HepG2 (cell line): ENCODE data around the gene UGT1A8. TPM values are rescaled to one million over a fixed set of nuclear protein-coding genes. Genes with fewer than 3 reads are reported as not detected.
A peak's percentile ranks its signal among the peaks of the same experiment; 100 is the strongest.

Source experiments
- ATAC-seq: fragments of 200-7000 bp; cut with Tn5 transposase; 3 replicates; pipeline ENCODE4 v1.9.1; 2020; ENCODE audit warnings: mild to moderate bottlenecking, moderate library complexity
- BruUV-seq: library from RNA; stranded (reverse); fragments of 400-500 nt; replicated peaks from 2 replicates; lab custom pipeline; 2021; lab: Mats Ljungman, UMichigan
- CTCF ChIA-PET: fragments of 300-600 bp; formaldehyde crosslinking; extraction: SDS; loops from one replicate; lab custom pipeline; 2021; ENCODE audit warnings: low total read pairs, inconsistent platforms, low intra/inter-chr PET ratio; lab: Yijun Ruan, JAX
- POLR2A ChIA-PET: fragments of 350-600 bp; sonication (Branson Sonifier 250); formaldehyde crosslinking; loops from one replicate; lab custom pipeline; 2020; ENCODE audit warnings: antibody characterized with exemption, inconsistent platforms; lab: Yijun Ruan, JAX
- DNase-seq: peaks from one replicate; pipeline ENCODE4 v3.0.0-alpha.2; 2015; ENCODE audit warnings: low spot score
- FAIRE-seq: peaks from 3 replicates; lab custom pipeline; 2011; peaks lifted over from hg19 to GRCh38; lab: Jason Lieb, UNC
- H2AFZ ChIP-seq: one replicate; pipeline ENCODE4 v1.6.1; 2011; ENCODE audit warnings: low read length, inconsistent platforms
- H3K27ac ChIP-seq: fragments of 300-600 bp; 3 replicates; pipeline ENCODE4 v1.8.0; 2011; ENCODE audit warnings: mixed run types, mild to moderate bottlenecking, mixed read lengths, low read length, inconsistent platforms; ENCODE audit not compliant: insufficient read depth; ENCODE audit errors: extremely low read length
- H3K27me3 ChIP-seq, 2 experiments: fragments of 200-600 bp in 1 of 2; 2 replicates in 1 of 2; 3 replicates in 1 of 2; pipeline versions ENCODE4 v1.6.0 to v1.8.0; 2011; ENCODE audit warnings: low read length in 2 of 2, mild to moderate bottlenecking in 2 of 2, moderate library complexity in 2 of 2, inconsistent platforms in 1 of 2; ENCODE audit not compliant: insufficient read depth in 2 of 2, control insufficient read depth in 1 of 2
- H3K36me3 ChIP-seq, 2 experiments: fragments of 200-600 bp in 1 of 2; replicated peaks in 1 of 2; 2 replicates in 1 of 2; 3 replicates in 1 of 2; pipeline versions ENCODE4 v1.5.1 to v1.8.0; 2011; ENCODE audit warnings: low read length in 2 of 2, inconsistent platforms in 1 of 2; ENCODE audit not compliant: insufficient read depth in 2 of 2, control insufficient read depth in 1 of 2
- H3K4me1 ChIP-seq: 2 replicates; pipeline ENCODE4 v1.5.1; 2012; ENCODE audit warnings: low read length, inconsistent platforms; ENCODE audit not compliant: insufficient read depth
- H3K4me2 ChIP-seq: 2 replicates; pipeline ENCODE4 v1.6.0; 2011; ENCODE audit warnings: low read depth, low read length, inconsistent platforms
- H3K4me3 ChIP-seq, 3 experiments: fragments of 200-600 bp in 1 of 3; sonication (generic), shearing (Covaris generic) in 1 of 3; replicated peaks in 1 of 3; 2 replicates each; pipeline ENCODE4 v1.5.1; 2011 to 2016; ENCODE audit warnings: low read length in 3 of 3, inconsistent platforms in 2 of 3, low read depth in 2 of 3, mild to moderate bottlenecking in 2 of 3, control low read depth in 1 of 3, mixed read lengths in 1 of 3; ENCODE audit not compliant: insufficient read depth in 1 of 3
- H3K79me2 ChIP-seq: one replicate; pipeline ENCODE4 v1.6.1; 2011; ENCODE audit warnings: low read length, inconsistent platforms; ENCODE audit not compliant: insufficient read depth
- H3K9ac ChIP-seq: 2 replicates; pipeline ENCODE4 v1.6.0; 2011; ENCODE audit warnings: mild to moderate bottlenecking, low read depth, low read length, inconsistent platforms; ENCODE audit not compliant: insufficient read depth
- H3K9me3 ChIP-seq: 2 replicates; pipeline ENCODE4 v1.5.1; 2012; ENCODE audit warnings: mild to moderate bottlenecking, low read length
- H4K20me1 ChIP-seq: 2 replicates; pipeline ENCODE4 v1.6.0; 2011; ENCODE audit warnings: inconsistent platforms, mild to moderate bottlenecking, low read length, moderate library complexity; ENCODE audit not compliant: insufficient read depth
- JUND ChIP-seq: sonication (generic); formaldehyde crosslinking; IDR thresholded peaks from 2 replicates; pipeline ENCODE4 v1.8.0; 2022; ENCODE audit warnings: mild to moderate bottlenecking, missing genetic modification reagents
- MAFK ChIP-seq, 2 experiments: IDR thresholded peaks in 1 of 2; conservative IDR thresholded peaks in 1 of 2; 2 replicates each; pipeline ENCODE4 v1.6.1; 2011; ENCODE audit warnings: improper control_type of control experiment in 2 of 2, low read length in 2 of 2
- NFYC ChIP-seq: IDR thresholded peaks from 2 replicates; pipeline ENCODE4 v1.6.1; 2016; ENCODE audit warnings: missing genetic modification reagents, missing compliant biosample characterization
- ZNF350 ChIP-seq: sonication (generic); formaldehyde crosslinking; IDR thresholded peaks from 2 replicates; pipeline ENCODE4 v1.4.0; 2020; ENCODE audit warnings: mild to moderate bottlenecking, low read depth, missing genetic modification reagents, borderline replicate concordance
- ZSCAN30 ChIP-seq: sonication (generic); formaldehyde crosslinking; IDR thresholded peaks from 2 replicates; pipeline ENCODE4 v1.5.0; 2020; ENCODE audit warnings: mild to moderate bottlenecking, missing genetic modification reagents
- WGBS: methylation state at CpG from one replicate; pipeline ENCODE4 v1.1.6; 2017; ENCODE audit warnings: low lambda C conversion rate; 5-methylcytosine and 5-hydroxymethylcytosine counted together
- in situ Hi-C: cut with HindIII; loops from 2 replicates; pipeline ENCODE4 v1.10.0; 2017; ENCODE audit warnings: low pct_unique_long_range_greater_than_20kb; ENCODE audit not compliant: extremely low pct_ligation_motif_present
- intact Hi-C: fragments of 100-400 bp; cut with micrococcal nuclease; formaldehyde crosslinking; loops from one replicate; pipeline ENCODE4 v1.10.0; 2022; ENCODE audit not compliant: unreplicated experiment
- polyA plus RNA-seq, 8 experiments: library from polyadenylated mRNA; depleted of rRNA in 3 of 8; stranded (reverse) in 7 of 8; unstranded in 1 of 8; fragments of >200 nt; fragmentation: Illumina TruSeq in 4 of 8; extraction: Trizol in 4 of 8; gene quantifications; 2 replicates each; pipeline versions ENCODE4 v1.2.1 to v1.2.3, GENCODE V29; 2011 to 2016; ENCODE audit warnings: low read depth in 4 of 8, missing spikeins in 1 of 8, mixed read lengths in 1 of 8; ENCODE audit not compliant: insufficient read depth in 1 of 8
- total RNA-seq, 5 experiments: library from RNA; depleted of rRNA; stranded (reverse); fragments of >200 nt; fragmentation: Illumina TruSeq; extraction: Trizol; gene quantifications; 2 replicates each; pipeline ENCODE4 v1.2.3, GENCODE V29; 2016; ENCODE audit warnings: low read depth in 1 of 5
- TF ChIP-seq, protein P1 (sequence below): sonication (generic); formaldehyde crosslinking; IDR thresholded peaks from 2 replicates; pipeline ENCODE4 v1.9.0; 2021; ENCODE audit warnings: missing genetic modification reagents, borderline replicate concordance
- TF ChIP-seq, protein P2 (sequence below): sonication (generic); formaldehyde crosslinking; IDR thresholded peaks from 2 replicates; pipeline ENCODE4 v1.4.0; 2020; ENCODE audit warnings: mild to moderate bottlenecking, missing genetic modification reagents
- TF ChIP-seq, protein P3 (sequence below): fragments of 450-650 bp; IDR thresholded peaks from 2 replicates; pipeline ENCODE4 v1.6.1; 2016
- TF ChIP-seq, protein P4 (sequence below): sonication (generic); formaldehyde crosslinking; IDR thresholded peaks from 2 replicates; pipeline ENCODE4 v1.9.0; 2021; ENCODE audit warnings: missing genetic modification reagents, borderline replicate concordance

Gene UGT1A8
- total and polyA plus RNA-seq, 2 of the 13 experiments (the other 11 are each of a cell fraction or from before 2014, with no cell fraction given), result not detected

DNA sequence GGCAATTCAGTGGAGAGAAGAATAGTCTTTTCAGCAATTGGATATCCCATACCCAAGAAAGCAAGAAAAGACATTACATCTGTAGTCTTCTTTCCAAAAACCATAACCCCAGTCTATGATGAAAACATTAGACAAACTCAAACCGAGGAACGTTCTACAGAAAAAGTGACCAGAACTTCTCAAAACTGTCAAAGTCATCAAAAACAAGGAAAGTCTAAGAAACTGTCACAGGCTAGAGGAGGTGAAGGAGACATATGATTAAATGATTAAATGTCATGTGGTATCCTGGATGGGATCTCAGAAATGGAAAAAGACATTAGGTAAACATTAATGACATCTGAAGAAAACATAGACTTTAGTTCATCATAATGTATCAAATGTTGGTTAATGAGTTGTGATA is 46.0 kb upstream of the UGT1A8 start:
- BruUV-seq, result no TSS peak
- DNase-seq, result no peak
- H3K9me3 ChIP-seq, result no peaks in the 10 kb centered on the region
- TF ChIP-seq, protein P1, sequence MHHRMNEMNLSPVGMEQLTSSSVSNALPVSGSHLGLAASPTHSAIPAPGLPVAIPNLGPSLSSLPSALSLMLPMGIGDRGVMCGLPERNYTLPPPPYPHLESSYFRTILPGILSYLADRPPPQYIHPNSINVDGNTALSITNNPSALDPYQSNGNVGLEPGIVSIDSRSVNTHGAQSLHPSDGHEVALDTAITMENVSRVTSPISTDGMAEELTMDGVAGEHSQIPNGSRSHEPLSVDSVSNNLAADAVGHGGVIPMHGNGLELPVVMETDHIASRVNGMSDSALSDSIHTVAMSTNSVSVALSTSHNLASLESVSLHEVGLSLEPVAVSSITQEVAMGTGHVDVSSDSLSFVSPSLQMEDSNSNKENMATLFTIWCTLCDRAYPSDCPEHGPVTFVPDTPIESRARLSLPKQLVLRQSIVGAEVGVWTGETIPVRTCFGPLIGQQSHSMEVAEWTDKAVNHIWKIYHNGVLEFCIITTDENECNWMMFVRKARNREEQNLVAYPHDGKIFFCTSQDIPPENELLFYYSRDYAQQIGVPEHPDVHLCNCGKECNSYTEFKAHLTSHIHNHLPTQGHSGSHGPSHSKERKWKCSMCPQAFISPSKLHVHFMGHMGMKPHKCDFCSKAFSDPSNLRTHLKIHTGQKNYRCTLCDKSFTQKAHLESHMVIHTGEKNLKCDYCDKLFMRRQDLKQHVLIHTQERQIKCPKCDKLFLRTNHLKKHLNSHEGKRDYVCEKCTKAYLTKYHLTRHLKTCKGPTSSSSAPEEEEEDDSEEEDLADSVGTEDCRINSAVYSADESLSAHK (CRISPR knock-in tag), result no peak
- TF ChIP-seq, protein P2, sequence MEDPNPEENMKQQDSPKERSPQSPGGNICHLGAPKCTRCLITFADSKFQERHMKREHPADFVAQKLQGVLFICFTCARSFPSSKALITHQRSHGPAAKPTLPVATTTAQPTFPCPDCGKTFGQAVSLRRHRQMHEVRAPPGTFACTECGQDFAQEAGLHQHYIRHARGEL, result no peak
- TF ChIP-seq MAFK (conservative IDR thresholded peaks at IDR 0.05 in 1 of 2, IDR thresholded peaks at IDR 0.05 in 1 of 2; ENCODE audit: low read length in 2 of 2), result peak; percentile 44 to 64
- TF ChIP-seq ZSCAN30 (CRISPR knock-in tag), result no peak
- TF ChIP-seq, all 625 proteins: peak for 1
- Histone ChIP-seq H2AFZ (no peak overlapping the region), H3K36me3 (no peaks in the 10 kb centered on the region), H3K9ac (no peak overlapping the region), H3K4me3 (no peak overlapping the region), H3K4me1 (no peaks in the 10 kb centered on the region), H3K27me3 (no peaks in the 10 kb centered on the region; a peak in 1 of 5 replicates), H3K4me2 (no peak overlapping the region), H3K27ac (no peak overlapping the region), H3K79me2 (no peaks in the 10 kb centered on the region), H4K20me1 (no peaks in the 10 kb centered on the region)
- POLR2A ChIA-PET, result no interaction called here
- CTCF ChIA-PET, result no interaction called here
- WGBS, result 62% methylated on average over 2 of the region's 2 CpGs
- in situ Hi-C loops (no loop called here), intact Hi-C loops (no loop called here)
- ATAC-seq (no peak), FAIRE-seq (peak; percentile 4)

DNA sequence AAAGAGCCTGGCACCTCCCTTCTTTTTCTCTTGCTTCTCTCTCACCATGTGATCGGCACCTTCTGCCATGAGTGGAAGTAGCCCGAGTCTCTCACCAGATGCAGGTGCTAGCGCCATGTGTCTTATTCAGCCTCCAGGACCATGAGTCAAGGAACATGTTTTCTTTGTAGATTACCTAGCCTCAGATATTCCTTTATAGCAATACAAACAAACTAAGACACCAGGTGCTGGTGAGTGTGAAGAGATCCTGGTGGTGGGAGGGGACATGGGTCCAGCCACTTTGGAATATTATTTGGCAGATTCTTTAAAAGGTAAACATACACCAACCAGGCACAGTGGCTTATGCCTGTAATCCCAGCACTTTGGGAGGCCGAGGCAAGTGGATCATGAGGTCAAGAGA is 45.0 kb upstream of the UGT1A8 start:
- Histone ChIP-seq H2AFZ (no peak overlapping the region), H3K4me1 (no peaks in the 10 kb centered on the region), H4K20me1 (no peaks in the 10 kb centered on the region), H3K4me3 (no peak overlapping the region), H3K4me2 (no peak overlapping the region), H3K79me2 (no peaks in the 10 kb centered on the region), H3K27me3 (no peaks in the 10 kb centered on the region), H3K9me3 (no peaks in the 10 kb centered on the region), H3K36me3 (no peaks in the 10 kb centered on the region), H3K9ac (no peak overlapping the region), H3K27ac (no peak overlapping the region)
- no TSS peak for BruUV-seq
- in situ Hi-C loops, result no loop called here
- intact Hi-C loops, result no loop called here
- TF ChIP-seq, protein P3, sequence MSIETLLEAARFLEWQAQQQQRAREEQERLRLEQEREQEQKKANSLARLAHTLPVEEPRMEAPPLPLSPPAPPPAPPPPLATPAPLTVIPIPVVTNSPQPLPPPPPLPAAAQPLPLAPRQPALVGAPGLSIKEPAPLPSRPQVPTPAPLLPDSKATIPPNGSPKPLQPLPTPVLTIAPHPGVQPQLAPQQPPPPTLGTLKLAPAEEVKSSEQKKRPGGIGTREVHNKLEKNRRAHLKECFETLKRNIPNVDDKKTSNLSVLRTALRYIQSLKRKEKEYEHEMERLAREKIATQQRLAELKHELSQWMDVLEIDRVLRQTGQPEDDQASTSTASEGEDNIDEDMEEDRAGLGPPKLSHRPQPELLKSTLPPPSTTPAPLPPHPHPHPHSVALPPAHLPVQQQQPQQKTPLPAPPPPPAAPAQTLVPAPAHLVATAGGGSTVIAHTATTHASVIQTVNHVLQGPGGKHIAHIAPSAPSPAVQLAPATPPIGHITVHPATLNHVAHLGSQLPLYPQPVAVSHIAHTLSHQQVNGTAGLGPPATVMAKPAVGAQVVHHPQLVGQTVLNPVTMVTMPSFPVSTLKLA, result 0 out of 2 replicates have a peak, but pooled peaks have one; percentile 30
- TF ChIP-seq, protein P4, sequence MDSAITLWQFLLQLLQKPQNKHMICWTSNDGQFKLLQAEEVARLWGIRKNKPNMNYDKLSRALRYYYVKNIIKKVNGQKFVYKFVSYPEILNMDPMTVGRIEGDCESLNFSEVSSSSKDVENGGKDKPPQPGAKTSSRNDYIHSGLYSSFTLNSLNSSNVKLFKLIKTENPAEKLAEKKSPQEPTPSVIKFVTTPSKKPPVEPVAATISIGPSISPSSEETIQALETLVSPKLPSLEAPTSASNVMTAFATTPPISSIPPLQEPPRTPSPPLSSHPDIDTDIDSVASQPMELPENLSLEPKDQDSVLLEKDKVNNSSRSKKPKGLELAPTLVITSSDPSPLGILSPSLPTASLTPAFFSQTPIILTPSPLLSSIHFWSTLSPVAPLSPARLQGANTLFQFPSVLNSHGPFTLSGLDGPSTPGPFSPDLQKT (CRISPR knock-in tag), result no peak
- TF ChIP-seq NFYC (CRISPR knock-in tag) (no peak), ZNF350 (no peak), JUND (CRISPR knock-in tag) (no peak)
- FAIRE-seq (no peak), ATAC-seq (no peak), DNase-seq (no peak)
- POLR2A ChIA-PET, result no interaction called here
- 60% methylated on average over 4 of the region's 4 CpGs for WGBS
- CTCF ChIA-PET, result no interaction called here
